ENCODE data around the gene TERB1. TPM values are rescaled to one million over a fixed set of nuclear protein-coding genes. Genes with fewer than 3 reads are reported as not detected.
"Not testable (repeated sequence)": the region's sequence is repeated elsewhere in the genome, so short reads cannot be mapped to it uniquely, and the experiment has no call there.

TERB1 gene
- total RNA-seq, 1 donor from 2014 or later, result not detected

GRCh38 chr16:66830422-66831404 lies 29.3 kb upstream of the TERB1 start, which contains the start of gene NAE1:
Gene NAE1 (minus strand): TSS chr16:66830976. CDS start chr16:66830899, 77 bp downstream.
- peak within 1 kb of the TSS; percentile 77 for H3K27ac ChIP-seq (ENCODE audit: low read depth, low read length)

GRCh38 chr16:66824006-66824405 lies 22.6 kb upstream of the TERB1 start:
- no peak overlapping the region for H3K27ac ChIP-seq (ENCODE audit: low read depth, low read length)
- peaks cover 21 to 54% (median 38%) of the 10 kb centered on the region in 3 donors for H3K36me3 ChIP-seq (ENCODE audit: control insufficient read depth in 3 of 3, insufficient read depth in 3 of 3, low read length in 3 of 3)
- no peaks in the 10 kb centered on the region for H3K9me3 ChIP-seq (ENCODE audit: control insufficient read depth in 3 of 3, low read length in 3 of 3)
- no peak overlapping the region for H3K9ac ChIP-seq (ENCODE audit: low read depth in 1 of 3, low read length in 3 of 3)
- no peak overlapping the region for H3K4me3 ChIP-seq (ENCODE audit: low read length in 3 of 3)
- H3K27me3 ChIP-seq (ENCODE audit: control insufficient read depth in 3 of 3, insufficient read depth in 3 of 3, low read length in 3 of 3), result no peaks in the 10 kb centered on the region
- H3K4me1 ChIP-seq (ENCODE audit: control insufficient read depth in 3 of 3, insufficient read depth in 3 of 3, low read length in 3 of 3), result no peaks in the 10 kb centered on the region

More at GRCh38 chr16:66830422-66831404, 29.3 kb upstream of the TERB1 start, which contains the start of gene NAE1:
- Histone ChIP-seq H3K27me3 (ENCODE audit: control insufficient read depth in 3 of 3, insufficient read depth in 3 of 3, low read length in 3 of 3) (no peaks in the 10 kb centered on the region), H3K4me3 (ENCODE audit: low read length in 3 of 3) (peak within 1 kb of the TSS; percentile 75 to 81 (median 81)), H3K9me3 (ENCODE audit: control insufficient read depth in 3 of 3, low read length in 3 of 3) (no peaks in the 10 kb centered on the region), H3K9ac (ENCODE audit: low read depth in 1 of 3, low read length in 3 of 3) (peak within 1 kb of the TSS; percentile 76 to 92 (median 92)), H3K4me1 (ENCODE audit: control insufficient read depth in 3 of 3, insufficient read depth in 3 of 3, low read length in 3 of 3) (peaks cover 8 to 12% (median 11%) of the 10 kb centered on the region in 3 donors), H3K36me3 (ENCODE audit: control insufficient read depth in 3 of 3, insufficient read depth in 3 of 3, low read length in 3 of 3) (peaks cover 10 to 17% (median 11%) of the 10 kb centered on the region in 3 donors)

GRCh38 chr16:66814734-66815133 lies 13.3 kb upstream of the TERB1 start:
- H3K9ac ChIP-seq (ENCODE audit: low read depth in 1 of 3, low read length in 3 of 3), result no peak overlapping the region
- no peak overlapping the region for H3K27ac ChIP-seq (ENCODE audit: low read depth, low read length)
- peaks cover 29 to 75% (median 62%) of the 10 kb centered on the region in 3 donors for H3K36me3 ChIP-seq (ENCODE audit: control insufficient read depth in 3 of 3, insufficient read depth in 3 of 3, low read length in 3 of 3)
- H3K9me3 ChIP-seq (ENCODE audit: control insufficient read depth in 3 of 3, low read length in 3 of 3), result no peaks in the 10 kb centered on the region
- H3K4me3 ChIP-seq (ENCODE audit: low read length in 3 of 3), result no peak overlapping the region
- no peaks in the 10 kb centered on the region for H3K27me3 ChIP-seq (ENCODE audit: control insufficient read depth in 3 of 3, insufficient read depth in 3 of 3, low read length in 3 of 3)
- no peaks in the 10 kb centered on the region for H3K4me1 ChIP-seq (ENCODE audit: control insufficient read depth in 3 of 3, insufficient read depth in 3 of 3, low read length in 3 of 3)

- no peak overlapping the region for H3K9ac ChIP-seq (ENCODE audit: low read depth in 1 of 3, low read length in 3 of 3)
- no peak overlapping the region for H3K4me3 ChIP-seq (ENCODE audit: low read length in 3 of 3)
- peaks cover 24 to 59% (median 59%) of the 10 kb centered on the region in 3 donors for H3K36me3 ChIP-seq (ENCODE audit: control insufficient read depth in 3 of 3, insufficient read depth in 3 of 3, low read length in 3 of 3)
- no peaks in the 10 kb centered on the region for H3K9me3 ChIP-seq (ENCODE audit: control insufficient read depth in 3 of 3, low read length in 3 of 3)
- no peaks in the 10 kb centered on the region for H3K4me1 ChIP-seq (ENCODE audit: control insufficient read depth in 3 of 3, insufficient read depth in 3 of 3, low read length in 3 of 3)
- no peak overlapping the region for H3K27ac ChIP-seq (ENCODE audit: low read depth, low read length)
- H3K27me3 ChIP-seq (ENCODE audit: control insufficient read depth in 3 of 3, insufficient read depth in 3 of 3, low read length in 3 of 3), result no peaks in the 10 kb centered on the region
Measured at GRCh38 chr16:66811043-66811442, 9.7 kb upstream of the TERB1 start.

- Histone ChIP-seq H3K4me3 (ENCODE audit: low read length in 3 of 3) (no peak overlapping the region), H3K27ac (ENCODE audit: low read depth, low read length) (no peak overlapping the region), H3K36me3 (ENCODE audit: control insufficient read depth in 3 of 3, insufficient read depth in 3 of 3, low read length in 3 of 3) (peaks cover 20 to 60% (median 60%) of the 10 kb centered on the region in 3 donors), H3K4me1 (ENCODE audit: control insufficient read depth in 3 of 3, insufficient read depth in 3 of 3, low read length in 3 of 3) (no peaks in the 10 kb centered on the region), H3K9me3 (ENCODE audit: control insufficient read depth in 3 of 3, low read length in 3 of 3) (no peaks in the 10 kb centered on the region), H3K27me3 (ENCODE audit: control insufficient read depth in 3 of 3, insufficient read depth in 3 of 3, low read length in 3 of 3) (no peaks in the 10 kb centered on the region), H3K9ac (ENCODE audit: low read depth in 1 of 3, low read length in 3 of 3) (no peak overlapping the region)
Measured at GRCh38 chr16:66810391-66810790, 9.0 kb upstream of the TERB1 start.

GRCh38 chr16:66809765-66810164 lies 8.4 kb upstream of the TERB1 start:
- Histone ChIP-seq H3K27ac (ENCODE audit: low read depth, low read length) (no peak overlapping the region), H3K36me3 (ENCODE audit: control insufficient read depth in 3 of 3, insufficient read depth in 3 of 3, low read length in 3 of 3) (peaks cover 20 to 63% (median 59%) of the 10 kb centered on the region in 3 donors), H3K9me3 (ENCODE audit: control insufficient read depth in 3 of 3, low read length in 3 of 3) (no peaks in the 10 kb centered on the region), H3K27me3 (ENCODE audit: control insufficient read depth in 3 of 3, insufficient read depth in 3 of 3, low read length in 3 of 3) (no peaks in the 10 kb centered on the region), H3K4me1 (ENCODE audit: control insufficient read depth in 3 of 3, insufficient read depth in 3 of 3, low read length in 3 of 3) (no peaks in the 10 kb centered on the region), H3K4me3 (ENCODE audit: low read length in 3 of 3) (no peak overlapping the region), H3K9ac (ENCODE audit: low read depth in 1 of 3, low read length in 3 of 3) (no peak overlapping the region)

- Histone ChIP-seq H3K4me3 (ENCODE audit: low read length in 3 of 3) (no peak overlapping the region), H3K27ac (ENCODE audit: low read depth, low read length) (no peak overlapping the region), H3K4me1 (ENCODE audit: control insufficient read depth in 3 of 3, insufficient read depth in 3 of 3, low read length in 3 of 3) (no peaks in the 10 kb centered on the region), H3K9me3 (ENCODE audit: control insufficient read depth in 3 of 3, low read length in 3 of 3) (no peaks in the 10 kb centered on the region), H3K27me3 (ENCODE audit: control insufficient read depth in 3 of 3, insufficient read depth in 3 of 3, low read length in 3 of 3) (no peaks in the 10 kb centered on the region), H3K9ac (ENCODE audit: low read depth in 1 of 3, low read length in 3 of 3) (no peak overlapping the region), H3K36me3 (ENCODE audit: control insufficient read depth in 3 of 3, insufficient read depth in 3 of 3, low read length in 3 of 3) (peaks cover 14 to 44% (median 27%) of the 10 kb centered on the region in 3 donors)
Measured at GRCh38 chr16:66802159-66802558, 775 bp upstream of the TERB1 start.

- Histone ChIP-seq H3K27me3 (ENCODE audit: control insufficient read depth in 3 of 3, insufficient read depth in 3 of 3, low read length in 3 of 3) (no peaks in the 10 kb centered on the region), H3K36me3 (ENCODE audit: control insufficient read depth in 3 of 3, insufficient read depth in 3 of 3, low read length in 3 of 3) (peaks cover 14 to 36% (median 27%) of the 10 kb centered on the region in 3 donors), H3K27ac (ENCODE audit: low read depth, low read length) (no peak overlapping the region), H3K9me3 (ENCODE audit: control insufficient read depth in 3 of 3, low read length in 3 of 3) (no peaks in the 10 kb centered on the region), H3K9ac (ENCODE audit: low read depth in 1 of 3, low read length in 3 of 3) (no peak overlapping the region), H3K4me1 (ENCODE audit: control insufficient read depth in 3 of 3, insufficient read depth in 3 of 3, low read length in 3 of 3) (no peaks in the 10 kb centered on the region), H3K4me3 (ENCODE audit: low read length in 3 of 3) (no peak overlapping the region)
Measured at GRCh38 chr16:66800856-66801255, 528 bp downstream of the TERB1 start.

GRCh38 chr16:66798161-66798560 lies 3.2 kb downstream of the TERB1 start:
- no peak overlapping the region for H3K4me3 ChIP-seq (ENCODE audit: low read length in 3 of 3)
- H3K27me3 ChIP-seq (ENCODE audit: control insufficient read depth in 3 of 3, insufficient read depth in 3 of 3, low read length in 3 of 3), result no peaks in the 10 kb centered on the region
- H3K27ac ChIP-seq (ENCODE audit: low read depth, low read length), result no peak overlapping the region
- H3K9me3 ChIP-seq (ENCODE audit: control insufficient read depth in 3 of 3, low read length in 3 of 3), result no peaks in the 10 kb centered on the region
- no peaks in the 10 kb centered on the region for H3K4me1 ChIP-seq (ENCODE audit: control insufficient read depth in 3 of 3, insufficient read depth in 3 of 3, low read length in 3 of 3)
- no peak overlapping the region for H3K9ac ChIP-seq (ENCODE audit: low read depth in 1 of 3, low read length in 3 of 3)
- peaks cover 8 to 13% (median 11%) of the 10 kb centered on the region in 3 donors for H3K36me3 ChIP-seq (ENCODE audit: control insufficient read depth in 3 of 3, insufficient read depth in 3 of 3, low read length in 3 of 3)

GRCh38 chr16:66793984-66794383 lies 7.4 kb downstream of the TERB1 start:
- H3K36me3 ChIP-seq (ENCODE audit: control insufficient read depth in 3 of 3, insufficient read depth in 3 of 3, low read length in 3 of 3); H3K4me3 ChIP-seq (ENCODE audit: low read length in 3 of 3); H3K27ac ChIP-seq (ENCODE audit: low read depth, low read length); H3K9ac ChIP-seq (ENCODE audit: low read depth in 1 of 3, low read length in 3 of 3); H3K4me1 ChIP-seq (ENCODE audit: control insufficient read depth in 3 of 3, insufficient read depth in 3 of 3, low read length in 3 of 3); H3K9me3 ChIP-seq (ENCODE audit: control insufficient read depth in 3 of 3, low read length in 3 of 3); H3K27me3 ChIP-seq (ENCODE audit: control insufficient read depth in 3 of 3, insufficient read depth in 3 of 3, low read length in 3 of 3): not testable (repeated sequence)

All from skeletal muscle tissue (tissue), 4 donors.